C4-2B (cell line): ENCODE results near the gene BATF.

Experiments used
- ZFX ChIP-seq: fragments of 450-650 bp; IDR thresholded peaks from 2 replicates; pipeline ENCODE4 v1.6.1; 2017
- TF ChIP-seq, protein P1 (sequence below): fragments of 450-650 bp; conservative IDR thresholded peaks from 2 replicates; pipeline ENCODE4 v1.5.1; 2017; ENCODE audit warnings: mild to moderate bottlenecking

DNA sequence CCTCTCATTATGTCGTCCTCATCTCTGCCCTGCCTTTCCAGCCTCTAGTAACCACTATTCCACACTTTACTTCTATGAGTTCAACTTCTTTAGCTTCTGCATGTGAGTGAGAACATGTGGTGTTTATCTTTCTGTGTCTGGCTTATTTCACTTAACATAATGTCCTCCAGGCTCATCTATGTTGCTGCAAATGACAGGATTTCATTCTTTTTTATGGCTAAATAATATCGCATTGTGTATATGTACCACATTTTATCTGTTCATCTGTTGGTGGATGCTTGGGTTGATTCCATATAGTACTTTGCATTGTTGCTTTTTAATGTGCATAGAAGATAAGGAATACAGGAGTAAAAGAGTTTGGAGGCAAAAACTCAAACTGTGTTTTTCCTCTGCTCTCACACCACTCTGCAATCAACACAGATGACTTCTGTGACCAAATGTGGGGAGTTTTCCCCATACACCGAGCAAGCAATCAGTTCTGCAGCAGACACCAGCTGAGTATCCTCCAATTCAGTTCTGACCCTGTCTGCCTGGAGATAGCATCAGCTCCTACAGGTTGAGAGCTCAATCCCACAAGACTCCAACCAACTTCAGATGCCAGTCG, 31.6 kb downstream of the BATF start:
- TF ChIP-seq, protein P1, sequence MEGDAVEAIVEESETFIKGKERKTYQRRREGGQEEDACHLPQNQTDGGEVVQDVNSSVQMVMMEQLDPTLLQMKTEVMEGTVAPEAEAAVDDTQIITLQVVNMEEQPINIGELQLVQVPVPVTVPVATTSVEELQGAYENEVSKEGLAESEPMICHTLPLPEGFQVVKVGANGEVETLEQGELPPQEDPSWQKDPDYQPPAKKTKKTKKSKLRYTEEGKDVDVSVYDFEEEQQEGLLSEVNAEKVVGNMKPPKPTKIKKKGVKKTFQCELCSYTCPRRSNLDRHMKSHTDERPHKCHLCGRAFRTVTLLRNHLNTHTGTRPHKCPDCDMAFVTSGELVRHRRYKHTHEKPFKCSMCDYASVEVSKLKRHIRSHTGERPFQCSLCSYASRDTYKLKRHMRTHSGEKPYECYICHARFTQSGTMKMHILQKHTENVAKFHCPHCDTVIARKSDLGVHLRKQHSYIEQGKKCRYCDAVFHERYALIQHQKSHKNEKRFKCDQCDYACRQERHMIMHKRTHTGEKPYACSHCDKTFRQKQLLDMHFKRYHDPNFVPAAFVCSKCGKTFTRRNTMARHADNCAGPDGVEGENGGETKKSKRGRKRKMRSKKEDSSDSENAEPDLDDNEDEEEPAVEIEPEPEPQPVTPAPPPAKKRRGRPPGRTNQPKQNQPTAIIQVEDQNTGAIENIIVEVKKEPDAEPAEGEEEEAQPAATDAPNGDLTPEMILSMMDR = no peak
- no peak for TF ChIP-seq ZFX
